ENCODE data around the gene VGLL3. TPM values are rescaled to one million over a fixed set of nuclear protein-coding genes. Genes with fewer than 3 reads are reported as not detected.

VGLL3 gene
- total RNA-seq, 1 experiment from 2014 or later, result 0.10 TPM

- ChIA-PET RAD21 (ENCODE audit: low non-redundant PET in 1 of 2, low total read pairs in 2 of 2, uncharacterized antibody in 2 of 2, unreplicated experiment in 2 of 2) (no interaction called here), POLR2A (no interaction called here), CTCF (no interaction called here)
- Histone ChIP-seq H3K4me3 (replicated peaks in 1 of 2; ENCODE audit: low read depth in 1 of 2, low read length in 2 of 2) (no peak overlapping the region), H3K4me1 (ENCODE audit: control insufficient read depth in 1 of 2, insufficient read depth in 2 of 2, low read length in 2 of 2) (no peaks in the 10 kb centered on the region), H3K27me3 (ENCODE audit: insufficient read depth, low read length) (no peaks in the 10 kb centered on the region), H3K36me3 (ENCODE audit: control insufficient read depth in 1 of 2, insufficient read depth in 2 of 2, low read length in 2 of 2) (no peaks in the 10 kb centered on the region), H3K79me2 (ENCODE audit: insufficient read depth, low read length) (no peaks in the 10 kb centered on the region), H2AFZ (ENCODE audit: low read depth, low read length, poor library complexity, severe bottlenecking) (no peak overlapping the region), H3K9ac (ENCODE audit: low read length) (no peak overlapping the region), H3K4me2 (ENCODE audit: low read length) (no peak overlapping the region), H3K9me2 (ENCODE audit: insufficient read depth) (no peaks in the 10 kb centered on the region), H4K20me1 (ENCODE audit: insufficient read depth) (no peaks in the 10 kb centered on the region), H3K27ac (ENCODE audit: low read depth, low read length) (no peak overlapping the region), H3K9me3 (ENCODE audit: control insufficient read depth in 1 of 2, insufficient read depth in 1 of 2, low read depth in 1 of 2, low read length in 2 of 2) (no peaks in the 10 kb centered on the region)
- no peak for TF ChIP-seq YY1 (IDR thresholded peaks at IDR 0.05; ENCODE audit: extremely low read depth, insufficient replicate concordance, low read depth, low read length)
- no peak for TF ChIP-seq JUND (IDR thresholded peaks at IDR 0.05)
- TF ChIP-seq ZBTB33 (IDR thresholded peaks at IDR 0.05; ENCODE audit: extremely low read depth, insufficient replicate concordance, low read length), result no peak
- TF ChIP-seq FOSL1 (IDR thresholded peaks at IDR 0.05; ENCODE audit: low read depth), result no peak
- TF ChIP-seq CEBPB (IDR thresholded peaks at IDR 0.05; ENCODE audit: low read depth), result no peak
- TF ChIP-seq ZNF274 (IDR thresholded peaks at IDR 0.05; ENCODE audit: low read depth, low read length), result no peak
- TF ChIP-seq MAX (IDR thresholded peaks at IDR 0.05), result no peak
- TF ChIP-seq RAD21 (IDR thresholded peaks at IDR 0.05; ENCODE audit: low read depth), result peak; percentile 52
- TF ChIP-seq POLR2A (IDR thresholded peaks at IDR 0.05; ENCODE audit: borderline replicate concordance, extremely low read depth, insufficient read depth, insufficient read length), result no peak
- TF ChIP-seq SIN3A (IDR thresholded peaks at IDR 0.05; ENCODE audit: low read depth), result no peak
- TF ChIP-seq, protein P1, sequence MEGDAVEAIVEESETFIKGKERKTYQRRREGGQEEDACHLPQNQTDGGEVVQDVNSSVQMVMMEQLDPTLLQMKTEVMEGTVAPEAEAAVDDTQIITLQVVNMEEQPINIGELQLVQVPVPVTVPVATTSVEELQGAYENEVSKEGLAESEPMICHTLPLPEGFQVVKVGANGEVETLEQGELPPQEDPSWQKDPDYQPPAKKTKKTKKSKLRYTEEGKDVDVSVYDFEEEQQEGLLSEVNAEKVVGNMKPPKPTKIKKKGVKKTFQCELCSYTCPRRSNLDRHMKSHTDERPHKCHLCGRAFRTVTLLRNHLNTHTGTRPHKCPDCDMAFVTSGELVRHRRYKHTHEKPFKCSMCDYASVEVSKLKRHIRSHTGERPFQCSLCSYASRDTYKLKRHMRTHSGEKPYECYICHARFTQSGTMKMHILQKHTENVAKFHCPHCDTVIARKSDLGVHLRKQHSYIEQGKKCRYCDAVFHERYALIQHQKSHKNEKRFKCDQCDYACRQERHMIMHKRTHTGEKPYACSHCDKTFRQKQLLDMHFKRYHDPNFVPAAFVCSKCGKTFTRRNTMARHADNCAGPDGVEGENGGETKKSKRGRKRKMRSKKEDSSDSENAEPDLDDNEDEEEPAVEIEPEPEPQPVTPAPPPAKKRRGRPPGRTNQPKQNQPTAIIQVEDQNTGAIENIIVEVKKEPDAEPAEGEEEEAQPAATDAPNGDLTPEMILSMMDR (IDR thresholded peaks at IDR 0.05 in 2 of 3, conservative IDR thresholded peaks at IDR 0.05 in 1 of 3; ENCODE audit: borderline replicate concordance in 1 of 3, insufficient read depth in 1 of 3, low read depth in 2 of 3, low read length in 2 of 3), result peak; percentile 34 to 88 (median 73); a peak in 5 of 6 replicates
- TF ChIP-seq TCF7L2 (IDR thresholded peaks at IDR 0.05; ENCODE audit: borderline replicate concordance, extremely low read depth, insufficient read depth, insufficient read length), result peak; percentile 33
- ATAC-seq, result peak; percentile 75
- no TSS peak for BruUV-seq (replicated peaks)
- DNase-seq (ENCODE audit: low read depth, low spot score), result peak; percentile 38
- intact Hi-C loops (cut with micrococcal nuclease), result loop anchor here (2.0 to 10.0 kb wide), 2 partner anchors 113 to 195 kb away; no protein-coding TSS in a partner anchor
Observed at GRCh38 chr3:86969500-86970189, 21.3 kb downstream of the VGLL3 start.
